SJCRH30 (cell line): Measurements from ENCODE around the gene DPPA2. TPM values are rescaled to one million over a fixed set of nuclear protein-coding genes. Genes with fewer than 3 reads are reported as not detected.

Experiments
- DNase-seq, 2 experiments: peaks; one replicate each; pipeline ENCODE4 v3.0.0-alpha.2; 2015 to 2020
- H3K27ac ChIP-seq: fragments of 250-450 bp; sonication (Bioruptor Pico); 2 replicates; pipeline ENCODE4 v1.5.1; 2020; ENCODE audit warnings: mild to moderate bottlenecking, moderate library complexity
- H3K27me3 ChIP-seq: fragments of 250-450 bp; sonication (Bioruptor Pico); 2 replicates; pipeline ENCODE4 v1.5.1; 2020; ENCODE audit warnings: mild to moderate bottlenecking, moderate library complexity
- H3K36me3 ChIP-seq: fragments of 250-450 bp; sonication (Bioruptor Pico); 2 replicates; pipeline ENCODE4 v1.5.1; 2020; ENCODE audit warnings: mild to moderate bottlenecking, moderate library complexity
- H3K4me1 ChIP-seq: fragments of 250-450 bp; sonication (Bioruptor Pico); 2 replicates; pipeline ENCODE4 v1.5.1; 2020; ENCODE audit warnings: mild to moderate bottlenecking, moderate library complexity
- H3K4me3 ChIP-seq: fragments of 250-450 bp; sonication (Bioruptor Pico); 2 replicates; pipeline ENCODE4 v1.5.1; 2020; ENCODE audit warnings: mild to moderate bottlenecking, moderate library complexity
- H3K9me3 ChIP-seq: fragments of 250-450 bp; sonication (Bioruptor Pico); replicated peaks from 2 replicates; pipeline ENCODE4 v1.5.1; 2020; ENCODE audit warnings: mild to moderate bottlenecking, moderate library complexity
- total RNA-seq: library from RNA; depleted of rRNA; stranded (reverse); fragments of >200 nt; shearing (Covaris generic); gene quantifications from 2 replicates; pipeline ENCODE4 v1.2.3, GENCODE V29; 2014

Gene DPPA2
- total RNA-seq, 1 experiment from 2014 or later, result not detected

DNA sequence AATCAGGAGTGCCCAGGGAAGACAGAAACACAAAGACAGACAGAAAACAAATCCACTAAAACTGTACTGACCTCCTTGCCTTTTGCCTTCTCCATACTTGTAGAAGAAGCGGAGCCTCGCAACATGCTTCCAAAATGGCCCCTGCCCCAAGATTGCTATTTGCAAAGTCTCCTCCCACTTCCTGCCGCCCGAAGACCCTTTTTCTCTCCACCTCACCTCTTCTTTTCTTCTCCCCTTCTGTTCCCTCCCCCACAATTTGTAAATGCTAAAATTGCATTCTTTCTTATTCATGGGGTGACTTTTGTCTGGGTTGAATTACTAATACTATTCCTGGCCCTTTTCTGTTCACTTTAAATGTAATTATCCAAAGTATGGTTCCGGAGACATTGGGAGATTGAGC lies 21.1 kb upstream of the DPPA2 start, which contains the start of gene DPPA4:
DPPA4 (minus strand) TSS at position 154 of the 400 bp plus-strand sequence; CDS start at position 125, 29 bp downstream.
- H3K36me3 ChIP-seq, result no peaks in the 10 kb centered on the region
- no peak within 1 kb of the TSS for H3K27ac ChIP-seq
- no peak for DNase-seq
- H3K9me3 ChIP-seq, result no peaks in the 10 kb centered on the region
- no peaks in the 10 kb centered on the region for H3K27me3 ChIP-seq
- H3K4me3 ChIP-seq, result no peak within 1 kb of the TSS
- H3K4me1 ChIP-seq, result no peaks in the 10 kb centered on the region

DNA sequence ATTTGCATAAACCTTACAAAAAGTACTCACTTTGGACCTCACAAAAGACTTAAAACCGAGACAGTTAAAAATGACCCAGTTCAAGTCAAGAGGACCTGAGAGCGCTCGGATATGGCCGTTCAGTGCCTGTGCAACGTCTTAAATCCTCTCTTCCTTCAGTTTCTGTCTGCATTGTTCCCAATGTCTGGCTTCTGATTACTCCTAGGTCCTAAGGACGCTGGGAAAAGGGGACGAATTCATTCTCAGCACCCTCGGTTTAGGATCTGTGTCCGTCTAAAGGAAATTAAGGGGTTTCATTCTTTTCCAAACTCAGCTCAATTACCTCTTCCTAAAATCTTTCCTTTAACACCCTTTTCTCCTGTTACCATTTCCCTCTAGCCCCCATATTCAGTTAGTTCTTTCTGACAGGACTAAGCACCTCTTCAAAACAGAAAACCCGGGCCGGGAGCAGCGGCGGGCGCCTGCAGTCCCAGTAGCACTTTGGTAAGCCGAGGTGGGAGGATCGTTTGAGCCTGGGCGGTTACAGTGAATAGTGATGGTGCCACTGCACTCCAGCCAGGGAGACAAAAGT lies 20.1 kb upstream of the DPPA2 start:
- no peak for DNase-seq
- Histone ChIP-seq H3K9me3 (no peaks in the 10 kb centered on the region), H3K36me3 (no peaks in the 10 kb centered on the region), H3K27ac (no peak overlapping the region), H3K4me1 (no peaks in the 10 kb centered on the region), H3K4me3 (no peak overlapping the region), H3K27me3 (no peaks in the 10 kb centered on the region)

DNA sequence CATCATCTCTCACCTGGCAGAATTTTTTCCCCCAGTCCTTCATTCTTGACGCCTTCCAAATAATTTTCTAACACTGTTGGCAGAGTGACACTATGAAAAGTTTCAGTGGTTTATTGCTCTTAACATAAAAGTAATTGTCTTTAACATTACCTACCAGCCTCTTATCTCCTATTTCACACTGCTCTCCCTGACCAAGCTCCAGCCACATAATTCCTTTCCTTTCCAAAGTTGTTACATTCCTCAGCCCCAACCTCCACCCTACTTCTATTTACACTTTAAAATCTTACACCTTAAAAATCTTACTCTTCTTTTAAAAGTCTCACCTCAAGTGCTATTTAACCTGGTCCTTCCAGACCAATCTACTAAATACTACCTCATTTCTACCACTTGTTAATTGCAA lies 18.3 kb upstream of the DPPA2 start:
- Histone ChIP-seq H3K4me3 (no peak overlapping the region), H3K27me3 (no peaks in the 10 kb centered on the region), H3K36me3 (no peaks in the 10 kb centered on the region), H3K9me3 (no peaks in the 10 kb centered on the region), H3K27ac (no peak overlapping the region), H3K4me1 (no peaks in the 10 kb centered on the region)
- no peak for DNase-seq

DNA sequence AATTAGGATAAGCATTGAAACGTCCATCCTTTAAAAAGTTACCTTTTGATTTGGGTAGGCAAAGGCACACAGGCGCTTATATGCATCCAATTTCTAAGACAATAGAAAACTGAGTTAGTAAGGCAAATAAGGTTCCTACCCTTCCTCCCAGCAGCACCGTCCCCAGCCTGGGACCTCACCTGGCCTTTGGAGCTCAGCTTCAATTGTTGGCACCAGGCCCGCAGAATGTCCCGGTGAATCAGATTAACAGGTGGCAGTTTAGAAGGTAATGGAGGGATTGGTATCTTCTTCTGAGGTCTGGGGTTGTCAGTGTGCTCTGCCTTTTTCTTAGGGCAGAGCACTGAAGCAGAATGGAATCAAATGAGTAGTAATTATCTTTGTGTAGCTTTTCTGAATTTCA lies 15.4 kb upstream of the DPPA2 start:
- Histone ChIP-seq H3K27me3 (no peaks in the 10 kb centered on the region), H3K4me1 (no peaks in the 10 kb centered on the region), H3K4me3 (no peak overlapping the region), H3K27ac (no peak overlapping the region), H3K36me3 (no peaks in the 10 kb centered on the region), H3K9me3 (no peaks in the 10 kb centered on the region)
- DNase-seq, result no peak

DNA sequence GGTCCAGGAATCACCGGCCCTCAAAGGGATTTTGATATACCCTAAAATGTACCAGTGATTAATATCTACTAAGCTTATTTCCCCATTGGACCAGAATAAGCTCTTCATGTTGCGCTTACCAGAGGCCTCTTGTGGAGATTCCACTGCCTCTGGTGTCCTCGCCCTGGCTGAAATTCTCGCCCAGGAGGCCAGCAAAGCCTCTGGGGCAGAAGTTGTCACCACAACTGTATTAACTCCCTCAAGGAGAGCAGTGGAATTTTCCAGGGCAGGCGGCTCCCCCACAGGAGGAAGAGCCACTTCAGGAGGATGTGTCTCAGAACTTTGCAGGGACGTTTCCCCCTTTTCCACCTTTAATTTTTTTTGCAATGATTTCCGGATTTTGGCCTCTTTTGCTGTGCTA lies 14.1 kb upstream of the DPPA2 start:
- Histone ChIP-seq H3K9me3 (no peaks in the 10 kb centered on the region), H3K4me1 (no peaks in the 10 kb centered on the region), H3K4me3 (no peak overlapping the region), H3K27ac (no peak overlapping the region), H3K36me3 (no peaks in the 10 kb centered on the region), H3K27me3 (no peaks in the 10 kb centered on the region)
- DNase-seq, result no peak

DNA sequence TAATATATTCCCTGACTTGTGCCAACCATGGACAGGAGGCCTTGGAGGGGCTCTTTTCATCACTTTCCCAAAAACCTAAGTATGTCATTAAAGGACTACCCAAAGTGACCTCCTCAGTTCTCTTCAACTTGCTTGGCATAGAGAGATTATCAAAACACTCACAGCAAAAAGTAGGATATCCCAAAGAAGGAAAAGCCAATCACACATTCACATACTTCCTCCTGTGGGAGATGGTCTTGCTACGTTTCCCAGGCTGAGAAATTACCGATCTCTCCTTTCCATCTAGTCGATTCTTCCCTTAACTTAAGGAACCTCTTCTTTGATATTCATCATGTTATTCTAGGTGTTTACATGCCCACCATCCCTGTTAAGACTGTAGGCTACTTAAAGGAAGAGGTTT lies 11.9 kb upstream of the DPPA2 start:
- H3K27ac ChIP-seq, result no peak overlapping the region
- DNase-seq, result no peak
- no peaks in the 10 kb centered on the region for H3K27me3 ChIP-seq
- H3K9me3 ChIP-seq, result no peaks in the 10 kb centered on the region
- no peaks in the 10 kb centered on the region for H3K36me3 ChIP-seq
- H3K4me3 ChIP-seq, result no peak overlapping the region
- H3K4me1 ChIP-seq, result no peaks in the 10 kb centered on the region

DNA sequence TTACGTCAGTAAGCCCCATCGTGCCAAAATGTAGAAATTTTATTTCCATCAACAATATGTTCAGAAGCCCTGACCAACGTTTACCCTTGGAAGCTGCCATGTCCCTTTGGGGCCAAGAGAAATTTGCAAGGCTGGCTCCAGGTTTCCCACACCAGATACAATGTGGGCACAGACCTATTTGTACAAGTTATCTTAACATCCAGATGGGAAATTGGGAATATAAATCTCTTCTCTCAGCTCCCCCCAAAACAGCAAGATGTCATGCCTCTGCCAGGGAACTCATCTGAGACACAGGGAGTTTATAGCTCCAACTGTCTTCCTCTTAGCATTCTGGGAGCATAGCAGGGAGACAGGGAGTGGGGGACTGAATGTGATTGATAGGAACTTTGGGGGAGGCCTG lies 9.3 kb upstream of the DPPA2 start:
- no peak overlapping the region for H3K27ac ChIP-seq
- no peaks in the 10 kb centered on the region for H3K4me1 ChIP-seq
- no peak overlapping the region for H3K4me3 ChIP-seq
- H3K27me3 ChIP-seq, result no peaks in the 10 kb centered on the region
- no peak for DNase-seq
- H3K36me3 ChIP-seq, result no peaks in the 10 kb centered on the region
- no peaks in the 10 kb centered on the region for H3K9me3 ChIP-seq

DNA sequence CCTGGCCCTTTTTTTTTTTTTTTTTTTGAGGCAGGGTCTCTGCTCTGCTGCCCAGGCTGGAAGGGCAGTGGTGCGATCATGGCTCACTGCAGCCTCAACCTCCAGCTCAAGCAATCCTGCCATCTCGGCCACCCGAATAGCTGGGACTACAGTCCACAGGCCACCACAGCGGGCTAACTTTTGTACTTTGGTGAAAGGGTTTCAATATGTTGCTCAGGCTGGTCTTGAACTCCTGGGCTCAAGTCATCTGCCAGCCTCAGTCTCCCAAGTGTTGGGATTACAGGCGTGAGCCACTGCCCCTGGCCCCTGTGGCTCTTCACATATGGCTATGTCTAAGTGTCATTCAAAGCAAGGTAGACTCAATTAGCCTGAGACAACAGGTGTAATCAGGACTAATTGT lies 8.8 kb upstream of the DPPA2 start:
- no peaks in the 10 kb centered on the region for H3K9me3 ChIP-seq
- H3K27ac ChIP-seq, result no peak overlapping the region
- DNase-seq, result no peak
- no peak overlapping the region for H3K4me3 ChIP-seq
- H3K36me3 ChIP-seq, result no peaks in the 10 kb centered on the region
- H3K4me1 ChIP-seq, result no peaks in the 10 kb centered on the region
- H3K27me3 ChIP-seq, result no peaks in the 10 kb centered on the region

DNA sequence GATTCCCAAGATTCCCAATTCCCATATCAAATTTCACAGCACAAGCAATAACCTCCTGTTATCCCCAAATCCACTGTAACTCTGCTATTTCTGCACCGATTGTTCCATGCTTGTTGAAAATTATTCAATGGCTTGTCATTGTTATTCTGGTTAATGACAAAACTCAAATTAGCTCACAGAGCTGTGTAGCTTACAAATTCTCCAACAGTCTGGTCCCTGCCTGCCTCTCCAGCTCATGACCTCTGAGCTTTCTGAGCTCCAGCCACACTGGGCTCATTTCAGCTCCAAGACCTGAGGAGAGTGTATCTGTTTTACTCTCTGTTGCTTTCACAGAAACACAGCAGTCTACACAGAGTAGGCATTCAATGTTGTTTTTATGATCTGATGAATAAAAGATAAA lies 3.3 kb downstream of the DPPA2 start:
- no peak overlapping the region for H3K27ac ChIP-seq
- no peak for DNase-seq
- no peaks in the 10 kb centered on the region for H3K9me3 ChIP-seq
- no peaks in the 10 kb centered on the region for H3K27me3 ChIP-seq
- no peak overlapping the region for H3K4me3 ChIP-seq
- no peaks in the 10 kb centered on the region for H3K4me1 ChIP-seq
- H3K36me3 ChIP-seq, result no peaks in the 10 kb centered on the region

DNA sequence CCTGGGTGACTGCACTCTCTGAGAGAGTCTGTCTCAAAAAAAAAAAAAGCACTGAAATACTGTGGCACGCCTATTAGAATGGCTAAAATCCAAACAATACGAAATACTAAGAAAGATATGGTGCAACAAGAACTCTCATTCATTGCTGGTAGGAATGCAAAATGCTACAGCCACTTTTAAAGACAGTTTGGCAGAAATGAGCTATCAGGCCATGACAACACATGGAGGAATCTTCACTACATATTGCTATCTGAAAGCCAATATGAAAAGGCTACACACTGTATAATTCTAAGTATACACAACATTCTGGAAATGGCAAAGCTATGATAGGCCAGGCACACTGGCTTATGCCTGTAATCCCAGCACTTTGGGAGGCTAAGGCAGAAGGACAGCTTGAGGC lies 18.8 kb downstream of the DPPA2 start:
- Histone ChIP-seq H3K27me3 (no peaks in the 10 kb centered on the region), H3K9me3 (no peaks in the 10 kb centered on the region), H3K4me1 (no peaks in the 10 kb centered on the region; the same call in 1 of the 2 replicates), H3K36me3 (no peaks in the 10 kb centered on the region), H3K27ac (no peak overlapping the region), H3K4me3 (no peak overlapping the region)
- DNase-seq, result no peak

DNA sequence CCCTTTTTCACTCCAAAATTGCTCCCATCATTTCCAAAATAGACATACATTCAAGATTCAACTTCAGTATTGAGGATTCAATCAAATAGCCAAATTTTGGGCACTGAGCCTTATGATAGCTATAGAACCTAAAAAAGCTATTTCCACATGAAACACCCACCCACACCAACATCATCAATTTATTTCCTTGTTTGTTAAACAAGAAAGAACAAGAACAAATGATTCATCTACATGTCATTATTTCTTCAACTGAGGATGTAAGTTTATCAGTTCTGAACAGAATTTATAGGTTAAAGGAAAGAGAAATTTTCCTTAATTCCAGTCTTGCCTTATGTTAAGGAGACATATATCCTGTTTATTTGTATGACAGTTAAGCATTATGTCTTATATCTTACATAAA lies 32.2 kb downstream of the DPPA2 start:
- Histone ChIP-seq H3K36me3 (no peaks in the 10 kb centered on the region), H3K4me1 (no peaks in the 10 kb centered on the region), H3K27ac (no peak overlapping the region), H3K27me3 (no peaks in the 10 kb centered on the region), H3K4me3 (no peak overlapping the region), H3K9me3 (no peaks in the 10 kb centered on the region)
- no peak for DNase-seq

DNA sequence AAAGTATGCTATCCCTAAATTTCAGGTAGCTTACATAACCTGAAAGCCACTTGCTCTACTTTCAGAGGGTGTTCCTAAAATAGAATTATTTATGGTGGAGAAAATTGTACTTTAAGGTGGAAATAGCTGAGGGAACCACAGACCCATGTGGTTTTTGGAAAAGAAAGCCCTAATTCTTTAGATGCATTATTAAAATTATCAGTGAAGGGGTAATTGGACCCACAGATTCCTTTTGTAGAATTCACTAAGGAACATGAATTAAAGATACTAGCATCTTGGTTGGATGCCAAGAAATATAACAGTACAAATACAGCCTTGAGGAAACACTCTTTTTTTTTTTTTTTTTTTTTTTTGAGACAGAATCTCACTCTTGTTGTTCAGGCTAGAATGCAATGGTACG lies 37.8 kb downstream of the DPPA2 start:
- Histone ChIP-seq H3K9me3 (no peaks in the 10 kb centered on the region), H3K4me1 (no peaks in the 10 kb centered on the region), H3K4me3 (no peak overlapping the region), H3K27me3 (no peaks in the 10 kb centered on the region), H3K36me3 (no peaks in the 10 kb centered on the region), H3K27ac (no peak overlapping the region)
- no peak for DNase-seq

DNA sequence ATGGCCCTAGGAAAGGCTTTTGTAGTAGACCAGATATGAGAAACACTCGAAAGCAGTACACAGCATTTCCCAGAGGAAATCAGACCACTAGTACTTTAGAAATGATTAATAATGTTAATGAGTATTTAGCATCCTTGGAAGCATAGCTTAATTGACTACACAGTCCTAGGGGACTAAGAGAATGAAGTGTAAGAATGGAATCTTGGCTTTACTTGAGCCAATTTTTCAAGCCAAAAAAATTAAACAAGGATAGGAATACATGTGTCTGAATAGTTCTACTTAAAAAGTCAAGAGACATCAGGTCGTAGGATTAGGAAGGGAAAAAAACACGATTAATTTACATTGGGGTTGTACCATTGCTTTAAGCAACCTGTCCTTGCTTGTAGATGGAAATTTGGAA lies 38.2 kb downstream of the DPPA2 start:
- Histone ChIP-seq H3K36me3 (no peaks in the 10 kb centered on the region), H3K27me3 (no peaks in the 10 kb centered on the region), H3K27ac (no peak overlapping the region), H3K4me1 (no peaks in the 10 kb centered on the region), H3K4me3 (no peak overlapping the region), H3K9me3 (no peaks in the 10 kb centered on the region)
- DNase-seq, result no peak

DNA sequence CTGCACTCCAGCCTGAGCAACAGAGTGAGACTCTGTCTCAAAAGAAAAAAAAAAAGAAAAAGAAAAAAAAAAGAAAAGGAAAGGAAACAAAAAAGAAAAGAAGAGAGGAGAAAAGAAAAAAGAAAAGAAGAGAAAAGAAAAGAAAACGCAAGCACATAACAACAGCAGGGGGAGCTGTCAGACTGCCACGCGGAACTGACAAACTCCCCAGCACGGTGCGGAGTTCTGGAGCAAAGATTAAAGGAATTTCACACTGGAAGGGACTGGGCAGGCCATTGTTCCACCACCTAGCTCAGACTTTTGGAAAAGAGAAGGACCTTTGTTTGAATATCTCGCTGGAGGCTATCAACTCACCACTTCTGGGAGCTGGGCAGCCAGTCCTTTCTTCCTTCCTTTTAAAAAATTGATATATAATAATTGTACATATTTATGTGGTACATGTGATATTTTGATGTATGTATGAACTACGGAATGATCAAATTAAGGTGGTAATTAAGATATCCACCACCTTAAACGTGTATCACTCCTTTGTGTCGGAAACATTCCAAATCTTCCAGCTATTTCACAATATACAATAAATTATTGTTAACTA lies 40.5 kb downstream of the DPPA2 start:
- Histone ChIP-seq H3K36me3 (no peaks in the 10 kb centered on the region), H3K27me3 (no peaks in the 10 kb centered on the region), H3K4me3 (no peak overlapping the region), H3K9me3 (no peaks in the 10 kb centered on the region), H3K4me1 (no peaks in the 10 kb centered on the region), H3K27ac (no peak overlapping the region)
- peak; percentile 35 to 54 for DNase-seq

DNA sequence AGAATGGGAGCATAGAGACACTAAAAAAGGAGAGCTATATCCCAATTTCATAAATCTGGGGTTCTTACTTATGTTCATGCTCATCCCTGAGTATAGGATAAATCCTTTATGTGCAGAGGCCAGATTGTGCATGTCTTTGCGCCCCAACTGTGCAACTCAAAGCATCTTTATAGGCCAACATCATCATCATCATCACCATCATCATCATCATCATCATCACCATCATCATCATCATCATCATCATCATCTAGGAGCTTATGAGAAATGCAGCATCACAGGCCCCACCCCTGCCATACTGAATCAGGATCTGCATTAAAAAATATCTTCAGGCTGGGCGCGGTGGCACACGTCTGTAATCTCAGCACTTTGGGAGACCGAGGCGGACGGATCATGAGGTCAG lies 45.5 kb downstream of the DPPA2 start:
- Histone ChIP-seq H3K27ac (no peak overlapping the region), H3K27me3 (no peaks in the 10 kb centered on the region), H3K4me1 (no peaks in the 10 kb centered on the region), H3K9me3 (no peaks in the 10 kb centered on the region), H3K36me3 (no peaks in the 10 kb centered on the region), H3K4me3 (no peak overlapping the region)
- no peak for DNase-seq

DNA sequence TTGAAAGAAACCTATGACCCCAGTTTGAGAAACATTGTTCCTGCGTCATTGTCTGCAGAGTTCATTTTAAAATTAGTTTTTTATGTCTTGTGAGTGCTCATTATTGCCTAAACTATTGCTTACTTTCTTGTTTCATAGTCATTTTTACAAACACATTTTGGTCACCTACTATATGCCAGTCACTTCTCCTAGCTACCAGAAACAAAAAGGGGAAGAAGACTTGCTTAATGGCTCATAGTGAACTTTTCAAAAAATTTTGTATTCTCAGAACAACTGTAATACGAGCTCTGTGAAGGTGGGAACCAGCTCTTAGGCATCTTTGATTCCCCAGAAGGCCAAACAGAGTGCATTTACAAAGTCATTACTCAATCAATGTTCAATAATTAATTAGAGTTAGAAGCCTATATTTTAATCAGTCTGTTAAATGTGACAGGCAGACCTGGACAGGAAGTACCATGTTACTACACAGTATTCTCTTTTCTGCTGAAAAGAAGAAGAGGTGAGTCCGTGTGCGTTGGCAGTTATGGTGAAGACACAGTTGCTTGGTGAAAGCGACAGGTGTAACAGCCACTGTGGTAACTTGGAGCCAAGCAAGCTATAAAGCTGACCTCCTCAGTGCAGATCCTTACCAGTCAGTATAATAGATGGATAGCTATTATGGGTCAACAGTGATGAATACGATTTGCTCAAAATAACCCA lies 46.6 kb downstream of the DPPA2 start:
- Histone ChIP-seq H3K9me3 (no peaks in the 10 kb centered on the region), H3K27ac (no peak overlapping the region), H3K4me1 (no peaks in the 10 kb centered on the region), H3K36me3 (no peaks in the 10 kb centered on the region), H3K4me3 (no peak overlapping the region), H3K27me3 (no peaks in the 10 kb centered on the region)
- DNase-seq, result no peak
